Measurements from ENCODE around the gene EXO5. TPM values are rescaled to one million over a fixed set of nuclear protein-coding genes. Genes with fewer than 3 reads are reported as not detected.

Gene EXO5
- total and polyA plus RNA-seq, 2 donors (not counting 1 experiment from before 2014, with no cell fraction given) = 9.0 to 11.1 TPM

GRCh38 chr1:40532062-40532389, 23.5 kb downstream of the EXO5 start:
- Histone ChIP-seq H3K4me2 (ENCODE audit: extremely low read depth, insufficient read depth, low read length) (peak overlapping the region; percentile 96), H3K36me3 (ENCODE audit: control insufficient read depth, insufficient read depth, low read length) (no peaks in the 10 kb centered on the region)
- no peak for DNase-seq (ENCODE audit: low read depth in 2 of 2)

GRCh38 chr1:40532844-40533424, 24.4 kb downstream of the EXO5 start:
- peak overlapping the region in 1 of 4 experiments; percentile 86 for H3K4me3 ChIP-seq (replicated peaks in 1 of 4; ENCODE audit: control extremely low read depth in 1 of 4, insufficient read depth in 1 of 4, low read depth in 3 of 4, low read length in 4 of 4)
- no peak overlapping the region for H3K9ac ChIP-seq (ENCODE audit: insufficient read depth, low read length)
- H3K4me1 ChIP-seq (ENCODE audit: control insufficient read depth, extremely low read depth, insufficient read depth, low read length) = no peaks in the 10 kb centered on the region
- peak; percentile 49 to 63 for DNase-seq (ENCODE audit: low read depth in 2 of 2)
- TF ChIP-seq EZH2 (IDR thresholded peaks at IDR 0.05; ENCODE audit: low read length, missing control alignments) (no peak), CTCF (conservative IDR thresholded peaks at IDR 0.05 in 1 of 2, IDR thresholded peaks at IDR 0.05 in 1 of 2; ENCODE audit: low read depth in 1 of 2, low read length in 2 of 2) (peak; percentile 62 to 79)
- H3K27ac ChIP-seq (ENCODE audit: insufficient read depth, low read length) = no peak overlapping the region
- no peak overlapping the region for H3K4me2 ChIP-seq (ENCODE audit: extremely low read depth, insufficient read depth, low read length)
- no peaks in the 10 kb centered on the region for H3K9me3 ChIP-seq (ENCODE audit: control insufficient read depth, insufficient read depth, low read depth, low read length)
- no peaks in the 10 kb centered on the region for H4K20me1 ChIP-seq (ENCODE audit: control insufficient read depth, extremely low read depth, insufficient read depth, low read length)
- no peaks in the 10 kb centered on the region for H3K27me3 ChIP-seq (ENCODE audit: control insufficient read depth, insufficient read depth, low read length)
- no peaks in the 10 kb centered on the region for H3K79me2 ChIP-seq (ENCODE audit: control insufficient read depth, insufficient read depth, low read length)
- no peak overlapping the region for H2AFZ ChIP-seq (ENCODE audit: low read length)
- H3K36me3 ChIP-seq (ENCODE audit: control insufficient read depth, insufficient read depth, low read length) = no peaks in the 10 kb centered on the region

More at GRCh38 chr1:40532062-40532389, 23.5 kb downstream of the EXO5 start:
- no peak for TF ChIP-seq EZH2 (IDR thresholded peaks at IDR 0.05; ENCODE audit: low read length, missing control alignments)
- no peak for TF ChIP-seq CTCF (conservative IDR thresholded peaks at IDR 0.05 in 1 of 2, IDR thresholded peaks at IDR 0.05 in 1 of 2; ENCODE audit: low read depth in 1 of 2, low read length in 2 of 2)
- H2AFZ ChIP-seq (ENCODE audit: low read length) = peak overlapping the region; percentile 98
- no peaks in the 10 kb centered on the region for H4K20me1 ChIP-seq (ENCODE audit: control insufficient read depth, extremely low read depth, insufficient read depth, low read length)
- no peaks in the 10 kb centered on the region for H3K4me1 ChIP-seq (ENCODE audit: control insufficient read depth, extremely low read depth, insufficient read depth, low read length)
- H3K4me3 ChIP-seq (replicated peaks in 1 of 4; ENCODE audit: control extremely low read depth in 1 of 4, insufficient read depth in 1 of 4, low read depth in 3 of 4, low read length in 4 of 4) = peak overlapping the region; percentile 70 to 90 (median 80)
- H3K9me3 ChIP-seq (ENCODE audit: control insufficient read depth, insufficient read depth, low read depth, low read length) = no peaks in the 10 kb centered on the region
- H3K9ac ChIP-seq (ENCODE audit: insufficient read depth, low read length) = peak overlapping the region; percentile 44
- H3K27ac ChIP-seq (ENCODE audit: insufficient read depth, low read length) = peak overlapping the region; percentile 77
- H3K27me3 ChIP-seq (ENCODE audit: control insufficient read depth, insufficient read depth, low read length) = no peaks in the 10 kb centered on the region
- no peaks in the 10 kb centered on the region for H3K79me2 ChIP-seq (ENCODE audit: control insufficient read depth, insufficient read depth, low read length)

- Histone ChIP-seq H3K4me1 (ENCODE audit: control insufficient read depth, extremely low read depth, insufficient read depth, low read length) (no peaks in the 10 kb centered on the region), H3K4me3 (replicated peaks in 1 of 4; ENCODE audit: control extremely low read depth in 1 of 4, insufficient read depth in 1 of 4, low read depth in 3 of 4, low read length in 4 of 4) (no peak overlapping the region), H3K79me2 (ENCODE audit: control insufficient read depth, insufficient read depth, low read length) (no peaks in the 10 kb centered on the region), H3K4me2 (ENCODE audit: extremely low read depth, insufficient read depth, low read length) (no peak overlapping the region), H3K9me3 (ENCODE audit: control insufficient read depth, insufficient read depth, low read depth, low read length) (no peaks in the 10 kb centered on the region), H3K27ac (ENCODE audit: insufficient read depth, low read length) (no peak overlapping the region), H2AFZ (ENCODE audit: low read length) (no peak overlapping the region), H3K27me3 (ENCODE audit: control insufficient read depth, insufficient read depth, low read length) (no peaks in the 10 kb centered on the region), H4K20me1 (ENCODE audit: control insufficient read depth, extremely low read depth, insufficient read depth, low read length) (no peaks in the 10 kb centered on the region), H3K9ac (ENCODE audit: insufficient read depth, low read length) (no peak overlapping the region), H3K36me3 (ENCODE audit: control insufficient read depth, insufficient read depth, low read length) (no peaks in the 10 kb centered on the region)
- DNase-seq (ENCODE audit: low read depth in 2 of 2) = no peak
- TF ChIP-seq CTCF (conservative IDR thresholded peaks at IDR 0.05 in 1 of 2, IDR thresholded peaks at IDR 0.05 in 1 of 2; ENCODE audit: low read depth in 1 of 2, low read length in 2 of 2) = no peak
- no peak for TF ChIP-seq EZH2 (IDR thresholded peaks at IDR 0.05; ENCODE audit: low read length, missing control alignments)
These were observed 26.0 kb downstream of the EXO5 start for GRCh38 chr1:40534589-40534988.
